Esophagus squamous epithelium (tissue), 4 donors: ENCODE results near the gene TNFAIP6.

Experiments
- CTCF ChIP-seq, 6 experiments: fragments of 450-650 bp in 4 of 6; fragments of 200-600 bp in 2 of 6; sonication (generic) in 2 of 6; IDR thresholded peaks; one replicate each; pipeline ENCODE4 v1.5.1; 2016 to 2019; ENCODE audit warnings: antibody characterized with exemption in 6 of 6, mild to moderate bottlenecking in 4 of 6, moderate library complexity in 4 of 6
- POLR2A ChIP-seq, 4 donors: fragments of 450-650 bp; IDR thresholded peaks; one replicate each; pipeline ENCODE4 v1.6.1; 2017; ENCODE audit warnings: antibody characterized with exemption in 4 of 4, mild to moderate bottlenecking in 4 of 4, moderate library complexity in 3 of 4

- TF ChIP-seq CTCF (IDR thresholded peaks at IDR 0.05) (no peak), POLR2A (IDR thresholded peaks at IDR 0.05) (no peak)
These were observed 976 bp downstream of the TNFAIP6 start for GRCh38 chr2:151358166-151358970.
